Measurements from ENCODE around the gene KLC1. TPM values are rescaled to one million over a fixed set of nuclear protein-coding genes. Genes with fewer than 3 reads are reported as not detected.

The KLC1 gene
- total RNA-seq, 1 donor from 2014 or later = 975 TPM

DNA sequence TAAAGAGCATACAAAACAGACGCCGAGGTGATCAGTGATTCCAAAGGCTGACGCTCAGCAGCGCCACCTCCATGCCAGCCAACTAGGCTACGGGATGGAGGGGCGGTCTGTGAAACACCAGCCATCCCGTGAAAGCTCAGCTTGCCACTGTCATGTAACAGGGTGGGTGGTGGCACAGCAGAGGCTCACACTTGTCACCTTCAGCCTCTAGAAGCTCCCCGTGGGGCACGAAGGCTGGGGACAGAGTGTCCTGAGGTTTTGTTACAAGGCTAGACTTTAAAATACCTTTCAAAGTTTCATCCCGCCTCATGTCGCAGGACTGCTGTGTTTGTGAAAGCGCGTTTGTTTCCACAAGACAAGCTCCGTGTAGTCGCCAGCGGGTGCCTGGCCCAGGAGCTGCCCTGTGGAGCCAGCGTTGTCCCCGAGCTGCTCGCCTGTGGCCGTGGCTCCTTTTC, 65.6 kb downstream of the KLC1 start:
- no peak for DNase-seq
- peak overlapping the region; percentile 55 for H3K27ac Mint-ChIP-seq (ENCODE audit: unreplicated experiment)
- H3K9me3 Mint-ChIP-seq (ENCODE audit: unreplicated experiment) = peaks cover 20% of the 10 kb centered on the region
- H3K4me3 Mint-ChIP-seq (ENCODE audit: unreplicated experiment) = no peak overlapping the region
- TF ChIP-seq, protein P1, sequence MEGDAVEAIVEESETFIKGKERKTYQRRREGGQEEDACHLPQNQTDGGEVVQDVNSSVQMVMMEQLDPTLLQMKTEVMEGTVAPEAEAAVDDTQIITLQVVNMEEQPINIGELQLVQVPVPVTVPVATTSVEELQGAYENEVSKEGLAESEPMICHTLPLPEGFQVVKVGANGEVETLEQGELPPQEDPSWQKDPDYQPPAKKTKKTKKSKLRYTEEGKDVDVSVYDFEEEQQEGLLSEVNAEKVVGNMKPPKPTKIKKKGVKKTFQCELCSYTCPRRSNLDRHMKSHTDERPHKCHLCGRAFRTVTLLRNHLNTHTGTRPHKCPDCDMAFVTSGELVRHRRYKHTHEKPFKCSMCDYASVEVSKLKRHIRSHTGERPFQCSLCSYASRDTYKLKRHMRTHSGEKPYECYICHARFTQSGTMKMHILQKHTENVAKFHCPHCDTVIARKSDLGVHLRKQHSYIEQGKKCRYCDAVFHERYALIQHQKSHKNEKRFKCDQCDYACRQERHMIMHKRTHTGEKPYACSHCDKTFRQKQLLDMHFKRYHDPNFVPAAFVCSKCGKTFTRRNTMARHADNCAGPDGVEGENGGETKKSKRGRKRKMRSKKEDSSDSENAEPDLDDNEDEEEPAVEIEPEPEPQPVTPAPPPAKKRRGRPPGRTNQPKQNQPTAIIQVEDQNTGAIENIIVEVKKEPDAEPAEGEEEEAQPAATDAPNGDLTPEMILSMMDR (IDR thresholded peaks at IDR 0.05; ENCODE audit: partially characterized antibody, unreplicated experiment) = no peak
- H3K27me3 Mint-ChIP-seq (ENCODE audit: unreplicated experiment) = peaks cover 23% of the 10 kb centered on the region
- peaks cover 34% of the 10 kb centered on the region for H3K4me1 Mint-ChIP-seq (ENCODE audit: low read depth, unreplicated experiment)
- no peaks in the 10 kb centered on the region for H3K36me3 Mint-ChIP-seq (ENCODE audit: unreplicated experiment)

- H3K4me3 Mint-ChIP-seq (ENCODE audit: unreplicated experiment) = peak overlapping the region; percentile 70
- peak overlapping the region; percentile 91 for H3K27ac Mint-ChIP-seq (ENCODE audit: unreplicated experiment)
- H3K4me1 Mint-ChIP-seq (ENCODE audit: low read depth, unreplicated experiment) = peaks cover 32% of the 10 kb centered on the region
- DNase-seq = no peak
- H3K36me3 Mint-ChIP-seq (ENCODE audit: unreplicated experiment) = no peaks in the 10 kb centered on the region
- peaks cover 21% of the 10 kb centered on the region for H3K9me3 Mint-ChIP-seq (ENCODE audit: unreplicated experiment)
- TF ChIP-seq, protein P1 (IDR thresholded peaks at IDR 0.05; ENCODE audit: partially characterized antibody, unreplicated experiment) = no peak
- H3K27me3 Mint-ChIP-seq (ENCODE audit: unreplicated experiment) = peaks cover 25% of the 10 kb centered on the region
Observed at GRCh38 chr14:103695296-103696069, 66.5 kb downstream of the KLC1 start.

DNA sequence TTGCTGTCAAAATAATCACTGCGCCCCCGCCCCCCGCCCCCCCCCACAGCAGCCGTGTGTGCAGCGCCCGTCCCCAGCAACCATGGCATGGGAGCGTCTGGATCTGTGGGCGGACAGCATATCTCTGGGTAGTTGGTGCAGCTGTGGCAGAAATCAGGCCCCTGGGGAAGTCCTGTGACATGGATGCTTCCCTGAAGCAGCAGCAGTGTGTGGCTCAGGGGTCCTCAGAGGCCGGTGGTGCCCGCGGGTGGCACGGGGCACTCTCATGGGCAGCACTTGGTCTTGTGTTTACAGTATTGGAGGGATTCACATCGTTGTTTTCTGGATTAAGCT, 67.0 kb downstream of the KLC1 start:
- H3K27ac Mint-ChIP-seq (ENCODE audit: unreplicated experiment) = peak overlapping the region; percentile 91
- TF ChIP-seq, protein P1 (IDR thresholded peaks at IDR 0.05; ENCODE audit: partially characterized antibody, unreplicated experiment) = no peak
- H3K4me1 Mint-ChIP-seq (ENCODE audit: low read depth, unreplicated experiment) = peaks cover 30% of the 10 kb centered on the region
- H3K9me3 Mint-ChIP-seq (ENCODE audit: unreplicated experiment) = peaks cover 23% of the 10 kb centered on the region
- peak overlapping the region; percentile 70 for H3K4me3 Mint-ChIP-seq (ENCODE audit: unreplicated experiment)
- H3K27me3 Mint-ChIP-seq (ENCODE audit: unreplicated experiment) = peaks cover 25% of the 10 kb centered on the region
- no peak for DNase-seq
- no peaks in the 10 kb centered on the region for H3K36me3 Mint-ChIP-seq (ENCODE audit: unreplicated experiment)

GRCh38 chr14:103696466-103697071, 67.6 kb downstream of the KLC1 start:
- Mint-ChIP-seq H3K36me3 (ENCODE audit: unreplicated experiment) (no peaks in the 10 kb centered on the region), H3K4me1 (ENCODE audit: low read depth, unreplicated experiment) (peaks cover 31% of the 10 kb centered on the region), H3K9me3 (ENCODE audit: unreplicated experiment) (peaks cover 27% of the 10 kb centered on the region), H3K4me3 (ENCODE audit: unreplicated experiment) (peak overlapping the region; percentile 70), H3K27ac (ENCODE audit: unreplicated experiment) (peak overlapping the region; percentile 91), H3K27me3 (ENCODE audit: unreplicated experiment) (peaks cover 25% of the 10 kb centered on the region)
- DNase-seq = no peak
- TF ChIP-seq, protein P1 (IDR thresholded peaks at IDR 0.05; ENCODE audit: partially characterized antibody, unreplicated experiment) = no peak

- Mint-ChIP-seq H3K36me3 (ENCODE audit: unreplicated experiment) (no peaks in the 10 kb centered on the region), H3K9me3 (ENCODE audit: unreplicated experiment) (peaks cover 33% of the 10 kb centered on the region), H3K27ac (ENCODE audit: unreplicated experiment) (peak overlapping the region; percentile 72), H3K4me1 (ENCODE audit: low read depth, unreplicated experiment) (peaks cover 32% of the 10 kb centered on the region), H3K27me3 (ENCODE audit: unreplicated experiment) (peaks cover 25% of the 10 kb centered on the region), H3K4me3 (ENCODE audit: unreplicated experiment) (peak overlapping the region; percentile 20)
- DNase-seq = no peak
- TF ChIP-seq, protein P1 (IDR thresholded peaks at IDR 0.05; ENCODE audit: partially characterized antibody, unreplicated experiment) = no peak
Observed at GRCh38 chr14:103697206-103697602, 68.2 kb downstream of the KLC1 start.

Measured in glutamatergic neuron (in vitro differentiated cells).